HCT116 (cell line): ENCODE data around the gene IL17C.

Source experiments
- CEBPB ChIP-seq: IDR thresholded peaks from 2 replicates; pipeline ENCODE4 v1.6.1; 2012; ENCODE audit warnings: low read depth
- CTCF ChIP-seq, 3 experiments: fragments of 200-600 bp in 1 of 3; sonication (generic) in 1 of 3; IDR thresholded peaks in 2 of 3; conservative IDR thresholded peaks in 1 of 3; 2 replicates each; pipeline ENCODE4 v1.5.1; 2012 to 2017; ENCODE audit warnings: low read depth in 2 of 3, low read length in 2 of 3, antibody characterized with exemption in 1 of 3, borderline replicate concordance in 1 of 3, control low read depth in 1 of 3, mild to moderate bottlenecking in 1 of 3, mixed read lengths in 1 of 3, mixed run types in 1 of 3, moderate library complexity in 1 of 3; ENCODE audit not compliant: insufficient read depth in 1 of 3
- MAX ChIP-seq: IDR thresholded peaks from 2 replicates; pipeline ENCODE4 v1.6.1; 2012
- POLR2A ChIP-seq: IDR thresholded peaks from 2 replicates; pipeline ENCODE4 v1.7.0; 2011; ENCODE audit warnings: borderline replicate concordance; ENCODE audit not compliant: insufficient read depth, insufficient read length; ENCODE audit errors: extremely low read depth
- POLR2AphosphoS5 ChIP-seq: IDR thresholded peaks from 2 replicates; pipeline ENCODE4 v1.6.1; 2011; ENCODE audit warnings: mild to moderate bottlenecking, low read depth, low read length, moderate library complexity
- REST ChIP-seq: IDR thresholded peaks from 2 replicates; pipeline ENCODE4 v1.6.1; 2012; ENCODE audit warnings: low read depth
- SP1 ChIP-seq: IDR thresholded peaks from 2 replicates; pipeline ENCODE4 v1.6.1; 2012; ENCODE audit warnings: low read depth

GRCh38 chr16:88601313-88602036 lies 36.9 kb upstream of the IL17C start:
- TF ChIP-seq POLR2AphosphoS5 (no peak), CTCF (IDR thresholded peaks at IDR 0.05 in 2 of 3, conservative IDR thresholded peaks at IDR 0.05 in 1 of 3; ENCODE audit: borderline replicate concordance in 1 of 3, insufficient read depth in 1 of 3, low read depth in 2 of 3, low read length in 2 of 3) (no peak), MAX (no peak), SP1 (no peak), REST (no peak), CEBPB (no peak), POLR2A (no peak)
